ENCODE results near the gene DEPDC7.

DEPDC7 gene

DNA sequence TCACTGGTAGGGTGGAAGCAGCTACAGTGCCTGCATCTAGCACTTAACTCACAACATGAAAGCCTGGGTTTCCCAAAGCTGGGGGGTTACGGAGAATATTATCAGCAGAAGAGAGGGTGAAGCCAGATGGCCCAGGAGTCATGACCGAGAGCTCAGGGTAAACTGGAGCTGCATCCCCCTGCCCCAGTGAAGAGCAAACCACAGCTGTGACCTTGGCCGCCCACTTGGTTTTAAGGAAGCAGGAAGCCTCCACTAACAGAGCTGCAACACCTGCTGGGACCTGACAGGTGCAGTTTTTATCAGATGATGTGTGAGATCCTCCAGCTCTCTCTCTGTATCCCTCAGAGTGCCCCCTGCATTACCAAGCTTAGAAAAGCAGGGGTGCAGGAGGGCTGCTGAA lies 44.6 kb downstream of the DEPDC7 start:
- Histone ChIP-seq H3K27ac (ENCODE audit: low read length) (peak overlapping the region; percentile 90), H3K9ac (ENCODE audit: low read length in 2 of 2) (no peak overlapping the region), H3K9me3 (ENCODE audit: control insufficient read depth in 2 of 2, low read length in 2 of 2) (no peaks in the 10 kb centered on the region), H3K36me3 (ENCODE audit: control insufficient read depth in 2 of 2, insufficient read depth in 2 of 2, low read length in 2 of 2) (peaks cover 11 to 24% of the 10 kb centered on the region in 2 donors), H3K4me1 (ENCODE audit: control insufficient read depth, insufficient read depth, low read length) (peaks cover 33% of the 10 kb centered on the region), H3K4me3 (ENCODE audit: low read length in 2 of 2) (no peak overlapping the region), H3K27me3 (ENCODE audit: control insufficient read depth in 1 of 2, insufficient read depth in 2 of 2, low read length in 2 of 2) (no peaks in the 10 kb centered on the region)

DNA sequence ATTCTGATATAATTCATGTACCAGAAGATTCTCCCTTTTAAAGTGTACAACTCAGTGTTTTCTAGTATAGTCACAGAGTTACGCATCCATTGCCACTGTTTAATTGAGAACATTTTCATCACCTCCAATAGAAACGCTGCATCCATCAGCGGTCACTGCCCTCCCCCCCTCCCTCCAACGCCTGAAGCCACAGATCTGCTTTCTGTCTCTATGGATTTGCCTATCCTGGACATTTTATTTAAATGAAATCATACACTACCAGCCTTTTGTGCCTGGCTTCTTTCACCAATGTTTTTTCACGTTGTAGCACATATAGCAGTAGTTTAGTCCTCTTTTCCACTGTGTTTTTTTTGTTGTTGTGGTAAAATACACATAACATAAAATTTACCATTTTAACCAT lies 46.5 kb downstream of the DEPDC7 start:
- Histone ChIP-seq H3K9me3 (ENCODE audit: control insufficient read depth in 2 of 2, low read length in 2 of 2) (no peaks in the 10 kb centered on the region), H3K4me3 (ENCODE audit: low read length in 2 of 2) (no peak overlapping the region), H3K36me3 (ENCODE audit: control insufficient read depth in 2 of 2, insufficient read depth in 2 of 2, low read length in 2 of 2) (peaks cover 23 to 29% of the 10 kb centered on the region in 2 donors), H3K4me1 (ENCODE audit: control insufficient read depth, insufficient read depth, low read length) (peaks cover 35% of the 10 kb centered on the region), H3K27ac (ENCODE audit: low read length) (peak overlapping the region; percentile 85), H3K9ac (ENCODE audit: low read length in 2 of 2) (peak overlapping the region; percentile 22 to 36), H3K27me3 (ENCODE audit: control insufficient read depth in 1 of 2, insufficient read depth in 2 of 2, low read length in 2 of 2) (no peaks in the 10 kb centered on the region)

DNA sequence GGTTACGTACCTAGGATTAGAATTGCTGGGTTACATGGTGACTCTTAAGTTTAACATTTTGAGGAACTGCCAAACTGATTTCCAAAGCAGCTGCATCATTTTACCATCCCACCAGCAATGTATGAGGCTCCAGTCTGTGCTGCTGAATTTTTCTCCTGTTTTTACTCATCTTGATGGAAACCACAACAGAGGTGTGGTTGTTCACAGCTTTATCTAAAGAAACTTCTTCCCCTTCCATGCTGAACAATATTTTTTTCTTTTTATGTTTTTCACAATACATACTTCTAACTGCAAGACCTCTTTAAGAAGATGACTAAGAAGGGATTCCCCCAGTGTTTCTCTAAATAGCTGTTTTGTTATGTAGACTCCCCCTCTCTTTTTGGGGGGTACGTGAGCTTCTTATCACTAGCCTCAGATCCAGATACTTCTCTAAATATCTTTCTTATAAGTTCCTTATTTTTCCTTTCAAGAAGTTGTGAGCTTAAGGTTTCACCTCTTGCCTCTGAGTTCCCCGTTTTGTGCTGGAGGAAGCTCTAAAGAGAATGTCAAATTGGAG lies 47.7 kb downstream of the DEPDC7 start:
- peaks cover 30% of the 10 kb centered on the region in 2 donors for H3K36me3 ChIP-seq (ENCODE audit: control insufficient read depth in 2 of 2, insufficient read depth in 2 of 2, low read length in 2 of 2)
- H3K4me1 ChIP-seq (ENCODE audit: control insufficient read depth, insufficient read depth, low read length), result peaks cover 35% of the 10 kb centered on the region
- H3K9me3 ChIP-seq (ENCODE audit: control insufficient read depth in 2 of 2, low read length in 2 of 2), result no peaks in the 10 kb centered on the region
- H3K27ac ChIP-seq (ENCODE audit: low read length), result peak overlapping the region; percentile 85
- H3K4me3 ChIP-seq (ENCODE audit: low read length in 2 of 2), result no peak overlapping the region
- no peak overlapping the region for H3K9ac ChIP-seq (ENCODE audit: low read length in 2 of 2)
- H3K27me3 ChIP-seq (ENCODE audit: control insufficient read depth in 1 of 2, insufficient read depth in 2 of 2, low read length in 2 of 2), result no peaks in the 10 kb centered on the region

DNA sequence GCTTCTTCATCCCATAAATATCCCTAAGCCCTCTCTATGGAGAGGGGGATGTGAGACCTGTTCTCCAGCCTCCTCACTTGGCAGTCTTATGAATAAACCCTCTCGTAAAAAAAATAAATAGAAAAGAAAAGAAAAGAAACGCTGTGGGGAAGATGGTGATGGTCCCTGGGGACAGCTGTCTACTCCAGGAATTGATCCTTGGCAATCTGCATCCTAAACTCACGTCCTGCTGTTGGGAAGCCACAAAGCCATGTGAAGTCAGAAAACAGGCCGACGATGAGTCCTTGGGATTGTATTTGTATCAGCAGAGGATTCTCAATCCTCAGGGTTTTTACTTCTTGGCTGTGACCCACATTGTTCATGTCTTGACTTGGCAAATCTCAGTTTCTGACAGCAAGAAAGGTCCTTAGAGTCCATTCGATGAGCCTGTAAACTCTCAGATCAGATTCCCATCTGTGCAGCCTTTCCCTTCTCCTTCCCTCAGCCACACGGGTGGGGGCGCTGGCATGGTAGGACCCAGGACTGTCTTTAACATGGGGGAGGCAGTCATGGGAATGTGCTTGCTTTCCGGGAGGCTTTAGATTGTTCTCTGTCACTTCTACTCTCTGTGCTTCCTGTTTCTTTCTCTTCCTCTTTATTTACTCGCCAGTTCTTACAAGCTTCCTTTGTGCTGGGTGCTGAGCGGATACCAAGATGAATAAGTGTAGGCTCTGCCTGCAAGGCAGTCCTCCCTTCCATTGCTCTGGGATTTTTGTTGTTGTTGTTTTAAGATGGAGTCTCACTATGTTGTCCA lies 48.6 kb downstream of the DEPDC7 start:
- H3K27ac ChIP-seq (ENCODE audit: low read length), result peak overlapping the region; percentile 67
- no peaks in the 10 kb centered on the region for H3K9me3 ChIP-seq (ENCODE audit: control insufficient read depth in 2 of 2, low read length in 2 of 2)
- peaks cover 35% of the 10 kb centered on the region for H3K4me1 ChIP-seq (ENCODE audit: control insufficient read depth, insufficient read depth, low read length)
- peak overlapping the region in 1 of 2 donors; percentile 13 for H3K9ac ChIP-seq (ENCODE audit: low read length in 2 of 2)
- H3K4me3 ChIP-seq (ENCODE audit: low read length in 2 of 2), result peak overlapping the region in 1 of 2 donors; percentile 29
- peaks cover 32% of the 10 kb centered on the region in 2 donors for H3K36me3 ChIP-seq (ENCODE audit: control insufficient read depth in 2 of 2, insufficient read depth in 2 of 2, low read length in 2 of 2)
- no peaks in the 10 kb centered on the region for H3K27me3 ChIP-seq (ENCODE audit: control insufficient read depth in 1 of 2, insufficient read depth in 2 of 2, low read length in 2 of 2)

DNA sequence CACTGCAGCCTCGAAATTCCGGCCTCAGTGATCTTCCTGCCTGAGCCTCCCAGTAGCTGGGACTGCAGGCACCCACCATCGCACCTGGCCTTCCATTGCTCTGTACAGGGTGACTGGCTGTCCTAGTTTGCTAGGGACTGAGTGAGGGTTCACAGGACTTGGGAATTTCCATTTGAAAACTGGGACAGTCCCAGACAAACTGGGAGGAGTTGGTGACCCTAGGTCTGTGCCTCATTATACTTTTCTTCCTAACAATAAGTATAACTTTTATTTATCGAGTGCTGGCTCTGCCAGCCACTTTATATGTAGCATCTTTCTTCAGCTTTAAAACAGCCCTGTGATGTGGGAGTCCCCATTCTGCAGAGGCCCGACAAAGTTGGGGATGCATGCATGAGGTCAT lies 49.2 kb downstream of the DEPDC7 start:
- Histone ChIP-seq H3K36me3 (ENCODE audit: control insufficient read depth in 2 of 2, insufficient read depth in 2 of 2, low read length in 2 of 2) (peaks cover 31 to 37% of the 10 kb centered on the region in 2 donors), H3K27ac (ENCODE audit: low read length) (peak overlapping the region; percentile 67), H3K9me3 (ENCODE audit: control insufficient read depth in 2 of 2, low read length in 2 of 2) (no peaks in the 10 kb centered on the region), H3K27me3 (ENCODE audit: control insufficient read depth in 1 of 2, insufficient read depth in 2 of 2, low read length in 2 of 2) (no peaks in the 10 kb centered on the region), H3K9ac (ENCODE audit: low read length in 2 of 2) (no peak overlapping the region), H3K4me1 (ENCODE audit: control insufficient read depth, insufficient read depth, low read length) (peaks cover 35% of the 10 kb centered on the region), H3K4me3 (ENCODE audit: low read length in 2 of 2) (peak overlapping the region in 1 of 2 donors; percentile 3)

DNA sequence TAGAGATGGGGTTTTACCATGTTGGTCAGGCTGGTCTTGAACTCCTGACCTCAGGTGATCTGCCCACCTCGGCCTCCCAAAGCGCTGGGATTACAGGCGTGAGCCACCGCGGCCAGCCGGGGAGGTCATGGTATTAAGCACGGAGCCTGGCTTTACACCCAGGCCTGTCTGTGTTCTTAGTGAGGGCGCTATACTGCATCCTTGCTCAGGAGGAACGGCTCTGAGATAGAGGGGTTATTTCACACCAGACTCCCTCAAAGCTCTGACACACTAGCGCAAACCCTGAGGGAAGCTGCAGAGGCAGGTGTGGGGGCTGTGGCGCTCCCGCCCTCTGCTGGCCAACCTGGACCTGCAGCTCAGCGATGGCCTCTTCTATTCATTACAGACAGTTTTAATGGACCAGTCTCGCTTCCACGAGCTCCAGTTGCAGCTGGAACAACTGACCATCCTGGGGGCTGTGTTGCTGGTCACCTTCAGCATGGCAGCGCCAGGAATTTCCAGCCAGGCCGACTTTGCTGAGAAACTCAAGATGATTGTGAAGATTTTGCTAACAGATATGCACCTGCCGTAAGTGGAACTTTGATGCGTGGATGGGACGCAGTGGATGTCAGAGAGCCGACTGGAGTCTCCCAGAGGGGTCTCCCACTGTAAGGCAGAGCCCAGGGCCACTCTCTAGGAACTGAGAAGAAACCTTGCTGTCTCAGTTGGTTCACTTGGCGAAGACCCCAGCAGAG lies 49.9 kb downstream of the DEPDC7 start:
- Histone ChIP-seq H3K9ac (ENCODE audit: low read length in 2 of 2) (no peak overlapping the region), H3K27ac (ENCODE audit: low read length) (no peak overlapping the region), H3K27me3 (ENCODE audit: control insufficient read depth in 1 of 2, insufficient read depth in 2 of 2, low read length in 2 of 2) (no peaks in the 10 kb centered on the region), H3K4me1 (ENCODE audit: control insufficient read depth, insufficient read depth, low read length) (peaks cover 34% of the 10 kb centered on the region), H3K36me3 (ENCODE audit: control insufficient read depth in 2 of 2, insufficient read depth in 2 of 2, low read length in 2 of 2) (peaks cover 29 to 31% of the 10 kb centered on the region in 2 donors), H3K9me3 (ENCODE audit: control insufficient read depth in 2 of 2, low read length in 2 of 2) (no peaks in the 10 kb centered on the region), H3K4me3 (ENCODE audit: low read length in 2 of 2) (no peak overlapping the region)

DNA sequence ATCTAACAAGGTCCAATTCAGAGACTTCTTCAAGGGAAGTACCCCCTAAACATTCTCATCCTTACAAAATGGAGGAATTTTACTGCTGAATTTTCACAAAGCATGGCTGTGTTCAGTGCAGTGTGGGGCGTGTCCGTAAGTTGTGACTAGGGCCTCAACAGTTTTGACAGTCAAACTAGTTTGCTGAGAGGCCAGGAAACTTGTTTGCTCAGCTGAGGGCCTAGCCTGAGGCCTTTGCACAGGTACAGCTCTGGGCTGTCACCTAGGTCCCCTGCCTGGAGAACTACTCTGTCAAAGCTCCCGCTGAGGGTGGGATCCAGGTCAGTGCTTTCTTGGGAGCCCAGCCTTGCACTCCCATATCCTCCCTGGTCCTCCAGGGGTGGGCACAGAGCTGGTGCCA lies 51.6 kb downstream of the DEPDC7 start:
- Histone ChIP-seq H3K9ac (ENCODE audit: low read length in 2 of 2) (no peak overlapping the region), H3K4me1 (ENCODE audit: control insufficient read depth, insufficient read depth, low read length) (peaks cover 23% of the 10 kb centered on the region), H3K36me3 (ENCODE audit: control insufficient read depth in 2 of 2, insufficient read depth in 2 of 2, low read length in 2 of 2) (peaks cover 34 to 39% of the 10 kb centered on the region in 2 donors), H3K4me3 (ENCODE audit: low read length in 2 of 2) (no peak overlapping the region), H3K27me3 (ENCODE audit: control insufficient read depth in 1 of 2, insufficient read depth in 2 of 2, low read length in 2 of 2) (no peaks in the 10 kb centered on the region), H3K9me3 (ENCODE audit: control insufficient read depth in 2 of 2, low read length in 2 of 2) (no peaks in the 10 kb centered on the region), H3K27ac (ENCODE audit: low read length) (no peak overlapping the region)

DNA sequence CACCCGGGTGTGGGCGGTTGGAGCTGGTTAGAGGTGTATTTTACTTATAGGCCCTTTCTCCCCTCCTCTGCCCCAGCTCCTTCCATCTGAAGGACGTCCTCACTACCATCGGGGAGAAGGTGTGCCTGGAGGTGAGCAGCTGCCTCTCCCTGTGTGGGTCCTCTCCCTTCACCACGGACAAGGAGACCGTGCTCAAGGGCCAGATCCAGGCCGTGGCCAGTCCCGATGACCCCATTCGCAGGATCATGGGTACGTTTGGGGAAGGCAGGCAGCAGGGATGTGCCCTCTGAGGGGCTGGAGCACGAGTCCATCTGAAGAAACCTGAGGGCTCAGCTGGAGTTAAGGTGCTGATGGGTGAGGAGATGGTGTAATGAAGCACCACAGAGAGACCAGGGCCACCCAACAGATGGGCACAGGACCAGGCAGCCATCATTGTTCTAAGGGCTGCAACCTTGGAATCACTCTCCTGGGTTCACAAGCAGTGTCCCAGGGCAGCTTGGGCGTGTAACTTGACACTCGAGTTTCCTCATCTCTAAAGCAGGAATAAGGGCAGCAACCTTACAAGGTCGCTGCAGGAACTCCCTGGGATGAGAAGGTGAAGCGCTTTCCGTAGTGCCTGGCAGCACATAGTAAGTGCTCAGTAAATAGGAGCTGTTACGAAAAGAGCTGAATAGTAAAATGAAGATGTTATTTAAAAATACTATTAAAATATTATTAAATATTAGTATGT lies 53.1 kb downstream of the DEPDC7 start:
- Histone ChIP-seq H3K4me1 (ENCODE audit: control insufficient read depth, insufficient read depth, low read length) (peaks cover 16% of the 10 kb centered on the region), H3K9ac (ENCODE audit: low read length in 2 of 2) (no peak overlapping the region), H3K36me3 (ENCODE audit: control insufficient read depth in 2 of 2, insufficient read depth in 2 of 2, low read length in 2 of 2) (peaks cover 41 to 52% of the 10 kb centered on the region in 2 donors), H3K9me3 (ENCODE audit: control insufficient read depth in 2 of 2, low read length in 2 of 2) (no peaks in the 10 kb centered on the region), H3K4me3 (ENCODE audit: low read length in 2 of 2) (no peak overlapping the region), H3K27me3 (ENCODE audit: control insufficient read depth in 1 of 2, insufficient read depth in 2 of 2, low read length in 2 of 2) (no peaks in the 10 kb centered on the region), H3K27ac (ENCODE audit: low read length) (no peak overlapping the region)

DNA sequence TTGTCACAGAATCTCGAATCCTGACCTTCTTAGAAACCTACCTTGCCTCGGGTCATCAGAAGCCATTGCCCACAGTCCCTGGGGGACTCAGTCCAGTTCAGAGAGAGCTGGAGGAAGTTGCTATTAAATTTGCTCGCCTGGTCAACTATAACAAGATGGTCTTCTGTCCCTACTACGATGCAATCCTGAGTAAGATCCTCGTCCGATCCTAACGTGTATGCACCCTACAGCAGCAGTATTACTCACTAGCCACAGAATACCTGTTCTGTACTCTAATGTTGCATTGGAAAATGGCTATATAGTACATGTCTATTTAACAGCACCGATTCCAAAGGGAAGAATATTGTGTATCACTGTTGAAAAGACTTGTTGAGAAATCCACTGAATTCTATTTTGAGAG lies 56.8 kb downstream of the DEPDC7 start:
- Histone ChIP-seq H3K4me1 (ENCODE audit: control insufficient read depth, insufficient read depth, low read length) (no peaks in the 10 kb centered on the region), H3K36me3 (ENCODE audit: control insufficient read depth in 2 of 2, insufficient read depth in 2 of 2, low read length in 2 of 2) (peaks cover 45 to 60% of the 10 kb centered on the region in 2 donors), H3K27me3 (ENCODE audit: control insufficient read depth in 1 of 2, insufficient read depth in 2 of 2, low read length in 2 of 2) (no peaks in the 10 kb centered on the region), H3K4me3 (ENCODE audit: low read length in 2 of 2) (no peak overlapping the region), H3K9me3 (ENCODE audit: control insufficient read depth in 2 of 2, low read length in 2 of 2) (no peaks in the 10 kb centered on the region), H3K9ac (ENCODE audit: low read length in 2 of 2) (no peak overlapping the region), H3K27ac (ENCODE audit: low read length) (no peak overlapping the region)

Data from stomach smooth muscle (tissue), 2 donors.